ENCODE results near the gene CYP2C19.
"Not testable (repeated sequence)": the region's sequence is repeated elsewhere in the genome, so short reads cannot be mapped to it uniquely, and the experiment has no call there.

Gene CYP2C19

GRCh38 chr10:94890264-94891022, 128.0 kb downstream of the CYP2C19 start:
- DNase-seq = no peak

GRCh38 chr10:94898414-94898813, 135.9 kb downstream of the CYP2C19 start:
- DNase-seq = not testable (repeated sequence)

GRCh38 chr10:94902080-94902479, 139.6 kb downstream of the CYP2C19 start:
- DNase-seq = no peak

- no peak for DNase-seq
Measured at GRCh38 chr10:94902570-94902969, 140.1 kb downstream of the CYP2C19 start.
